ENCODE data around the gene LRCH4. TPM values are rescaled to one million over a fixed set of nuclear protein-coding genes. Genes with fewer than 3 reads are reported as not detected.
A peak's percentile ranks its signal among the peaks of the same experiment; 100 is the strongest.

Gene LRCH4
- total and polyA plus RNA-seq, 9 of the 15 experiments (the other 6 are each of a cell fraction or from before 2014, with no cell fraction given) = 0.06 to 63.3 (median 15.0) TPM

DNA sequence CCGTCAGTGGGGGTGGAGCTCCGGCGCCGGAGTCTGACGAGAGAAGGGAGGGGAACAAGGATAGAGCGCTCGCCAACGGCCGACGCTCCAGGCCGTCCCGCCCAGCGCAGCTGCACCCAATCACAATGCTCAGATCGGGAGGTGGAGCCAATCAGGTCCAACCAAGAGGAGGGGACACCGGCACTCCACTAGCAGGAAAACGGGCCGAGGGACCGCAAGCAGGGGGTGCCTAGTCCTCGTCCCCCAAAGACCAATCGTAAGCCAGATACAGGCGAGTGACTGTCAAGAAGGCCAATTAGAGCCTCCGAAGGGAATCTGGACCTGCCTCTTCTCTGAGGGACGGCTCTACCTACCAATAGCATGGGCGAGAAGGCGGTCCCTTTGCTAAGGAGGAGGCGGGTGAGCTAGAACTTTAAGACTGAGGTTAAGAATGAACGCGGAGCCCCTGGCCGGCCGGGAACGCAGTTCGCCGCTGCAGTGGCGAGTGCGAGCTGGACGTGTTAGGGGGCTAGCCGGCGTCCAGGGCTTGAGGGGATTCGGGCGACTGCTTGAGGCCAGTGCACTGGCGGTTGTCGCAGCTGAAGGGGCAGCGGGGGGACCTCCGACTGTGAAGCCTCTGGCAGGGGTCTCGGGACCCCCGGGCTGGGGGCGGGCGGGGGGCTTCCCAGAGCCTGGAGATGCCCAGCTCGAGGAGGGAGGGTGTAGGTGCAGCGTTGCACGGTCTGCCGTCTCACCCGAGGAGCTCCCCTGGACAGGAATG, 517 bp upstream of the LRCH4 start, which contains the start of gene FBXO24 (continued):
- no peak for TF ChIP-seq PPARD (CRISPR knock-in tag; IDR thresholded peaks at IDR 0.05)
- peak in 2 of 3 experiments; percentile 61 to 79 for TF ChIP-seq YY1 (IDR thresholded peaks at IDR 0.05; ENCODE audit: borderline replicate concordance in 1 of 3, control insufficient read depth in 1 of 3, extremely low read depth in 1 of 3, insufficient read depth in 3 of 3, insufficient read length in 1 of 3, insufficient replicate concordance in 2 of 3, low read depth in 1 of 3, low read length in 2 of 3)
- peak; percentile 69 for TF ChIP-seq TBP (optimal IDR thresholded peaks at IDR 0.05; ENCODE audit: low read depth, low read length)
- TF ChIP-seq KAT8 (IDR thresholded peaks at IDR 0.05; ENCODE audit: low read depth) = no peak
- TF ChIP-seq, protein P1, sequence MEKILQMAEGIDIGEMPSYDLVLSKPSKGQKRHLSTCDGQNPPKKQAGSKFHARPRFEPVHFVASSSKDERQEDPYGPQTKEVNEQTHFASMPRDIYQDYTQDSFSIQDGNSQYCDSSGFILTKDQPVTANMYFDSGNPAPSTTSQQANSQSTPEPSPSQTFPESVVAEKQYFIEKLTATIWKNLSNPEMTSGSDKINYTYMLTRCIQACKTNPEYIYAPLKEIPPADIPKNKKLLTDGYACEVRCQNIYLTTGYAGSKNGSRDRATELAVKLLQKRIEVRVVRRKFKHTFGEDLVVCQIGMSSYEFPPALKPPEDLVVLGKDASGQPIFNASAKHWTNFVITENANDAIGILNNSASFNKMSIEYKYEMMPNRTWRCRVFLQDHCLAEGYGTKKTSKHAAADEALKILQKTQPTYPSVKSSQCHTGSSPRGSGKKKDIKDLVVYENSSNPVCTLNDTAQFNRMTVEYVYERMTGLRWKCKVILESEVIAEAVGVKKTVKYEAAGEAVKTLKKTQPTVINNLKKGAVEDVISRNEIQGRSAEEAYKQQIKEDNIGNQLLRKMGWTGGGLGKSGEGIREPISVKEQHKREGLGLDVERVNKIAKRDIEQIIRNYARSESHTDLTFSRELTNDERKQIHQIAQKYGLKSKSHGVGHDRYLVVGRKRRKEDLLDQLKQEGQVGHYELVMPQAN (IDR thresholded peaks at IDR 0.05; ENCODE audit: borderline replicate concordance) = 0 out of 2 replicates have a peak, but pooled peaks have one; percentile 18
- TF ChIP-seq CHD1 (IDR thresholded peaks at IDR 0.05; ENCODE audit: low read length) = no peak
- TF ChIP-seq RBM22 (IDR thresholded peaks at IDR 0.05; ENCODE audit: low read depth, low read length, poor library complexity, severe bottlenecking) = no peak
- TF ChIP-seq TCF7L2 (IDR thresholded peaks at IDR 0.05; ENCODE audit: low read depth, low read length) = peak; percentile 80
- 0 out of 2 replicates have a peak, but pooled peaks have one; percentile 0 for TF ChIP-seq KAT7 (CRISPR knock-in tag; IDR thresholded peaks at IDR 0.05; ENCODE audit: borderline replicate concordance)
- TF ChIP-seq RNF2 (IDR thresholded peaks at IDR 0.05) = peak; percentile 54; the same call in 1 of the 2 replicates
- TF ChIP-seq EP300 (IDR thresholded peaks at IDR 0.05; ENCODE audit: low read length) = no peak
- peak; percentile 56 for TF ChIP-seq ZBTB12 (CRISPR knock-in tag; IDR thresholded peaks at IDR 0.05)
- TF ChIP-seq, protein P2, sequence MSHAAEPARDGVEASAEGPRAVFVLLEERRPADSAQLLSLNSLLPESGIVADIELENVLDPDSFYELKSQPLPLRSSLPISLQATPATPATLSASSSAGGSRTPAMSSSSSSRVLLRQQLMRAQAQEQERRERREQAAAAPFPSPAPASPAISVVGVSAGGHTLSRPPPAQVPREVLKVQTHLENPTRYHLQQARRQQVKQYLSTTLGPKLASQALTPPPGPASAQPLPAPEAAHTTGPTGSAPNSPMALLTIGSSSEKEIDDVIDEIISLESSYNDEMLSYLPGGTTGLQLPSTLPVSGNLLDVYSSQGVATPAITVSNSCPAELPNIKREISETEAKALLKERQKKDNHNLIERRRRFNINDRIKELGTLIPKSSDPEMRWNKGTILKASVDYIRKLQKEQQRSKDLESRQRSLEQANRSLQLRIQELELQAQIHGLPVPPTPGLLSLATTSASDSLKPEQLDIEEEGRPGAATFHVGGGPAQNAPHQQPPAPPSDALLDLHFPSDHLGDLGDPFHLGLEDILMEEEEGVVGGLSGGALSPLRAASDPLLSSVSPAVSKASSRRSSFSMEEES (CRISPR knock-in tag; IDR thresholded peaks at IDR 0.05) = no peak
- TF ChIP-seq PHF20 (IDR thresholded peaks at IDR 0.05; ENCODE audit: partially characterized antibody) = peak; percentile 27
- TF ChIP-seq ZNF324 (CRISPR knock-in tag; IDR thresholded peaks at IDR 0.05) = no peak
- TF ChIP-seq, protein P3, sequence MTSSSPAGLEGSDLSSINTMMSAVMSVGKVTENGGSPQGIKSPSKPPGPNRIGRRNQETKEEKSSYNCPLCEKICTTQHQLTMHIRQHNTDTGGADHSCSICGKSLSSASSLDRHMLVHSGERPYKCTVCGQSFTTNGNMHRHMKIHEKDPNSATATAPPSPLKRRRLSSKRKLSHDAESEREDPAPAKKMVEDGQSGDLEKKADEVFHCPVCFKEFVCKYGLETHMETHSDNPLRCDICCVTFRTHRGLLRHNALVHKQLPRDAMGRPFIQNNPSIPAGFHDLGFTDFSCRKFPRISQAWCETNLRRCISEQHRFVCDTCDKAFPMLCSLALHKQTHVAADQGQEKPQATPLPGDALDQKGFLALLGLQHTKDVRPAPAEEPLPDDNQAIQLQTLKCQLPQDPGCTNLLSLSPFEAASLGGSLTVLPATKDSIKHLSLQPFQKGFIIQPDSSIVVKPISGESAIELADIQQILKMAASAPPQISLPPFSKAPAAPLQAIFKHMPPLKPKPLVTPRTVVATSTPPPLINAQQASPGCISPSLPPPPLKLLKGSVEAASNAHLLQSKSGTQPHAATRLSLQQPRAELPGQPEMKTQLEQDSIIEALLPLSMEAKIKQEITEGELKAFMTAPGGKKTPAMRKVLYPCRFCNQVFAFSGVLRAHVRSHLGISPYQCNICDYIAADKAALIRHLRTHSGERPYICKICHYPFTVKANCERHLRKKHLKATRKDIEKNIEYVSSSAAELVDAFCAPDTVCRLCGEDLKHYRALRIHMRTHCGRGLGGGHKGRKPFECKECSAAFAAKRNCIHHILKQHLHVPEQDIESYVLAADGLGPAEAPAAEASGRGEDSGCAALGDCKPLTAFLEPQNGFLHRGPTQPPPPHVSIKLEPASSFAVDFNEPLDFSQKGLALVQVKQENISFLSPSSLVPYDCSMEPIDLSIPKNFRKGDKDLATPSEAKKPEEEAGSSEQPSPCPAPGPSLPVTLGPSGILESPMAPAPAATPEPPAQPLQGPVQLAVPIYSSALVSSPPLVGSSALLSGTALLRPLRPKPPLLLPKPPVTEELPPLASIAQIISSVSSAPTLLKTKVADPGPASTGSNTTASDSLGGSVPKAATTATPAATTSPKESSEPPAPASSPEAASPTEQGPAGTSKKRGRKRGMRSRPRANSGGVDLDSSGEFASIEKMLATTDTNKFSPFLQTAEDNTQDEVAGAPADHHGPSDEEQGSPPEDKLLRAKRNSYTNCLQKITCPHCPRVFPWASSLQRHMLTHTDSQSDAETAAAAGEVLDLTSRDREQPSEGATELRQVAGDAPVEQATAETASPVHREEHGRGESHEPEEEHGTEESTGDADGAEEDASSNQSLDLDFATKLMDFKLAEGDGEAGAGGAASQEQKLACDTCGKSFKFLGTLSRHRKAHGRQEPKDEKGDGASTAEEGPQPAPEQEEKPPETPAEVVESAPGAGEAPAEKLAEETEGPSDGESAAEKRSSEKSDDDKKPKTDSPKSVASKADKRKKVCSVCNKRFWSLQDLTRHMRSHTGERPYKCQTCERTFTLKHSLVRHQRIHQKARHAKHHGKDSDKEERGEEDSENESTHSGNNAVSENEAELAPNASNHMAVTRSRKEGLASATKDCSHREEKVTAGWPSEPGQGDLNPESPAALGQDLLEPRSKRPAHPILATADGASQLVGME (CRISPR knock-in tag; IDR thresholded peaks at IDR 0.05) = 0 out of 2 replicates have a peak, but pooled peaks have one; percentile 22

Measured in K562 (cell line).